Right atrium auricular region (tissue), 2 donors: ENCODE results near the gene HS1BP3. TPM values are rescaled to one million over a fixed set of nuclear protein-coding genes. Genes with fewer than 3 reads are reported as not detected.

Source experiments
- DNase-seq: peaks from one replicate; pipeline ENCODE4 v3.0.0-alpha.2; 2019; ENCODE audit warnings: low spot score
- H3K27ac ChIP-seq, 2 donors: fragments of 200-600 bp; sonication (generic); 1 replicate in 1 of 2; 2 replicates in 1 of 2; pipeline ENCODE4 v1.5.1; 2016 to 2019
- H3K27me3 ChIP-seq, 2 donors: fragments of 200-600 bp; sonication (generic); one replicate each; pipeline versions ENCODE4 v1.5.1 to v1.6.0; 2017 to 2019
- H3K36me3 ChIP-seq: fragments of 200-600 bp; sonication (generic); one replicate; pipeline ENCODE4 v1.5.1; 2016
- H3K4me1 ChIP-seq, 2 donors: fragments of 200-600 bp; sonication (generic); one replicate each; pipeline versions ENCODE4 v1.5.1 to v1.6.0; 2017 to 2019
- H3K4me3 ChIP-seq, 2 donors: fragments of 200-600 bp; sonication (generic); 1 replicate in 1 of 2; 2 replicates in 1 of 2; pipeline ENCODE4 v1.5.1; 2017 to 2019; ENCODE audit warnings: mild to moderate bottlenecking in 1 of 2, moderate library complexity in 1 of 2
- H3K9me3 ChIP-seq, 2 donors: fragments of 200-600 bp; sonication (generic); one replicate each; pipeline ENCODE4 v1.5.1; 2019
- total RNA-seq, 2 donors: library from RNA; depleted of rRNA; stranded (reverse); fragments of >200 nt; gene quantifications; one replicate each; pipeline ENCODE4 v1.1.0, GENCODE V29; 2016
- TF ChIP-seq, protein P1 (sequence below), 2 donors: fragments of 200-600 bp; sonication (generic); IDR thresholded peaks; one replicate each; pipeline ENCODE4 v1.5.1; 2019; ENCODE audit warnings: antibody characterized with exemption in 2 of 2

The HS1BP3 gene
- total RNA-seq, 2 donors from 2014 or later: 19.5 to 26.0 TPM

DNA sequence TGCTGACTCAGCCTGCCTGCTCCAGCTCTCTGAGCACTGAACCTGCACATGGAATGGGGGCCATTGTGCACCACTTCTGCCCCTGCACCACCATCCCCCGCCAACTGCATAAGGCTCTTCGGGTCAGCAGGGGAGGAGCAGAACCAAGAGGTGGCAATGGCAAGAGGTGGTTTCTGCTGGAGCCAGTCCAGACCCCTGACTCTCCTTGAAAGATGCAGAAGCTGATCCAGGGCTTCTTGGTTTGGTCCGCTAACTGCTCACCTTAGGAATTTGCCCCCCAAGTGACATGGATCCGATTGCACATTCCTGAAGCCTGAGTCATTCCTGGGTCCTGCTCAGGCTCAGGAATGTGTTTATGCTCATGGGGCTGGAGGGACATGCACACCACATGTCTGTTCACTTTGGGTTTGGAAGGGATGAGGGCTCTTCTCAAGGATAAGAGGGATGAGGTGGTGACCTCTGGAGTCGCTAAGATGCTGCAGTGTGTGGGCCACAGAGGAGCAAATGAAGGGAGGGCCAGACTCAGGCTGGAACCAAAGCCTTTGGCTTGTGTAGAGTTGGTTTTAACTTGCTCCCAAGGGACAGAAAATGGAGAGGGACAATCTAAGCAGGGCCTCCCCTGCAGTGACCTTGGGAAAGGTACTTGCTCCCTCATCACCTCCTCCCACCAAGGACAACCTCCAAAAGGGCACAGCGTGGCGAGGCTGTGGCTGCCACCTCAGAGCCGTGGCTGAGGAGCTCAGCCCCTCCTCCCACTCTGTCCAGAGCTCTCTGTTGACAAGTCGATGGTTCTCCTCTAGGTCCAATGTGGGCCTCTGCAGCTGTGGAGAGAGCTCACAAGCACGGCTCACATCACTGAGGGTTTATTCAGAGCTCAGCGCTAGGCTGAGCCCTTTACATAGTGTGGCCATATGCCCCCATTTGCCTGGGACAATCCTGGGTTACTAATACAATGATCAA lies 66.2 kb downstream of the HS1BP3 start:
- DNase-seq: no peak
- H3K36me3 ChIP-seq: no peaks in the 10 kb centered on the region
- H3K9me3 ChIP-seq: peaks cover 0 to 6% of the 10 kb centered on the region in 2 donors
- H3K4me3 ChIP-seq: no peak overlapping the region
- TF ChIP-seq, protein P1, sequence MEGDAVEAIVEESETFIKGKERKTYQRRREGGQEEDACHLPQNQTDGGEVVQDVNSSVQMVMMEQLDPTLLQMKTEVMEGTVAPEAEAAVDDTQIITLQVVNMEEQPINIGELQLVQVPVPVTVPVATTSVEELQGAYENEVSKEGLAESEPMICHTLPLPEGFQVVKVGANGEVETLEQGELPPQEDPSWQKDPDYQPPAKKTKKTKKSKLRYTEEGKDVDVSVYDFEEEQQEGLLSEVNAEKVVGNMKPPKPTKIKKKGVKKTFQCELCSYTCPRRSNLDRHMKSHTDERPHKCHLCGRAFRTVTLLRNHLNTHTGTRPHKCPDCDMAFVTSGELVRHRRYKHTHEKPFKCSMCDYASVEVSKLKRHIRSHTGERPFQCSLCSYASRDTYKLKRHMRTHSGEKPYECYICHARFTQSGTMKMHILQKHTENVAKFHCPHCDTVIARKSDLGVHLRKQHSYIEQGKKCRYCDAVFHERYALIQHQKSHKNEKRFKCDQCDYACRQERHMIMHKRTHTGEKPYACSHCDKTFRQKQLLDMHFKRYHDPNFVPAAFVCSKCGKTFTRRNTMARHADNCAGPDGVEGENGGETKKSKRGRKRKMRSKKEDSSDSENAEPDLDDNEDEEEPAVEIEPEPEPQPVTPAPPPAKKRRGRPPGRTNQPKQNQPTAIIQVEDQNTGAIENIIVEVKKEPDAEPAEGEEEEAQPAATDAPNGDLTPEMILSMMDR (IDR thresholded peaks at IDR 0.05): no peak
- no peaks in the 10 kb centered on the region for H3K27me3 ChIP-seq
- H3K4me1 ChIP-seq: peaks cover 0 to 69% of the 10 kb centered on the region in 2 donors
- H3K27ac ChIP-seq: peak overlapping the region; percentile 49 to 71

DNA sequence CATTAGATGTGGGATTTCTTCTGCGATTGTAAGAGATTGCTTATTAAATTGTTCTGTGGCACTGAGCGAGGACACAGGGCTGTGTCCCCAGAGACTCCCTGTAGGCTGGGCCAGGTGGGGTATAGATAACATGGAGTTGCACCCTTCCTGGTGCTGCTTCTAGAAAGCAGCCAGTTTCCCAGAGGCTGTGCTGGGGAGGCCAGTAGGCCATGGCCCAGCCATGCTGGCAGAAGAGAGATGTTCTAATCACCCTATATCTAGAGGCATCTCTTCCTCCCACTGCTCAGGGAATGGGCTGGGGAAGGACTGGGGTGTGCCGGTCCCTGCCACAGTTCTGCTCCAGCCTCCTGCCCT lies 66.9 kb downstream of the HS1BP3 start:
- H3K9me3 ChIP-seq: peaks cover 0 to 6% of the 10 kb centered on the region in 2 donors

GRCh38 chr2:20583425-20583881 lies 67.4 kb downstream of the HS1BP3 start:
- TF ChIP-seq, protein P1 (IDR thresholded peaks at IDR 0.05): no peak
- H3K36me3 ChIP-seq: no peaks in the 10 kb centered on the region
- no peaks in the 10 kb centered on the region for H3K27me3 ChIP-seq
- peaks cover 0 to 6% of the 10 kb centered on the region in 2 donors for H3K9me3 ChIP-seq
- H3K4me1 ChIP-seq: peaks cover 2 to 72% of the 10 kb centered on the region in 2 donors
- peak overlapping the region; percentile 2 to 71 for H3K27ac ChIP-seq
- H3K4me3 ChIP-seq: no peak overlapping the region
- DNase-seq: no peak

More for the DNA sequence above, 66.9 kb downstream of the HS1BP3 start:
- TF ChIP-seq, protein P1 (IDR thresholded peaks at IDR 0.05): no peak
- H3K27ac ChIP-seq: peak overlapping the region in 1 of 2 donors; percentile 71
- H3K4me3 ChIP-seq: no peak overlapping the region
- no peaks in the 10 kb centered on the region for H3K36me3 ChIP-seq
- peaks cover 0 to 69% of the 10 kb centered on the region in 2 donors for H3K4me1 ChIP-seq
- no peaks in the 10 kb centered on the region for H3K27me3 ChIP-seq
- no peak for DNase-seq

DNA sequence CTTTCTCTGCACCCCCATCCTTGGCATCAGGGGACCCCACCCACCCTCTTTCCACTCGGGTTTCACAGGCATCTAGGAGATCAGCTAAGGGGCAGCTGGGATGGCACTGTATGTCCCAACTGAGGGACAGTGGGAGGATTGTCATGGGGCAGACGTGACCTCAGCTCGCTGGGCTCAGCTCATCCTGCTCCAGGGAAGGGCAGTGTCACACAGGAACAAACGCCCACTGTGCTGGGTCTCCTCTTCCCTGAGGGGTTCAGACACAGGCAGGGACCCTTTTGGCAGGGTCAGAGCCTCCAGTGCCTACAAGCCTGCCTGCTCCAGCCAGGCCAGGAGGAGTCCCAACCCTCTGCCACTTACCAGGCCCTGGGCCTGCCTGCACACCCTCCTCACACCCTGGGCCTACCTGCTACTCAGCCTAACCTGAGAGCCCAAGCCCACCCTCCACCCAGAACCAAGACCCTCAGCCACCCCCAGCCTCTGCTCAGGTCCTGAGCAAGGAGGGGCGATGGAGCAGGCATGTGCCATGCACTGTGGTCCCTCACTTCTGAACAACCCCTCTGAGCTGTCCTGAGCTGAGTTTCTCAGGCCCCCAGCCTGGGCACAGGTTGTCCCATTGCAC lies 68.2 kb downstream of the HS1BP3 start:
- Histone ChIP-seq H3K9me3 (peaks cover 0 to 6% of the 10 kb centered on the region in 2 donors), H3K27me3 (no peaks in the 10 kb centered on the region), H3K27ac (peak overlapping the region; percentile 2 to 13), H3K4me3 (no peak overlapping the region), H3K36me3 (no peaks in the 10 kb centered on the region), H3K4me1 (peaks cover 5 to 80% of the 10 kb centered on the region in 2 donors)
- TF ChIP-seq, protein P1 (IDR thresholded peaks at IDR 0.05): no peak
- no peak for DNase-seq

DNA sequence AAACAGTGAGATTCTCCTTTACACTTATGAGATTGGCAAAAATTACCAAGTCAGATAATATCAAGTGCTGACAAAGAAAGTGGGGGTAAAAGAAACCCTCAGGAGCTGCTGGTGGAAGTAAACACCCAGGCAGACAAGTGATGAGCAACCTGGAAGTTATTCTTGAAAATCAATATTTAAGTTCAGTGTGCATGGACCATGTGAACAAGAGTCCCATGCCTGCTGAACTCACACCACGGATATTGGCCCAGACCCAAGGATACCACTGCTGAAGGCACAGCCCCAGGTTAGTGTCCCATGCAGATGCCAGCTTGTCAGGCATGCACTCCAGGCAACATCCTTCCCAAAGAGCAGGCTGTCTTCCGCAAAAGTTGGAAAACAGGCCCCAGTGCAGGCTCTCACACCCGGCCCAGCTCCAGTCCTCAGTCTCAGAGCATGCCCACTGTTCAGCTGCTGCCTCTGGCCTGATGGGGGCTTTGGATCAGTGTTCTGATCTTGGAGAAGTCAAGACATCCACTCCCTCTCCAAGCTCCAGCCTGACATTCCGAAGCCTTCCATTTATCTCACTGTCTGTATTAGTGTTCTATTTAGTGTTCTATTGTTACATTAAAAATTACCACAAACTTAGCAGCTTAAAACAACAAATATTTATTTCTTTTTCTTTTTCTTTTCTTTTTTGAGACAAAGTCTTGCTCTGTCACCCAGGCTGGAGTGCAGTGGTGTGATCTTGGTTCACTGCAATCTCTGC lies 70.0 kb downstream of the HS1BP3 start:
- H3K4me1 ChIP-seq: peaks cover 5 to 89% of the 10 kb centered on the region in 2 donors

More for the DNA sequence above, 70.0 kb downstream of the HS1BP3 start:
- DNase-seq: no peak
- Histone ChIP-seq H3K4me3 (no peak overlapping the region), H3K36me3 (no peaks in the 10 kb centered on the region), H3K27ac (peak overlapping the region in 1 of 2 donors; percentile 89), H3K27me3 (no peaks in the 10 kb centered on the region), H3K9me3 (peaks cover 0 to 6% of the 10 kb centered on the region in 2 donors)
- TF ChIP-seq, protein P1 (IDR thresholded peaks at IDR 0.05): no peak
